Chondrocyte (in vitro differentiated cells): Measurements from ENCODE around the gene CDPF1. TPM values are rescaled to one million over a fixed set of nuclear protein-coding genes. Genes with fewer than 3 reads are reported as not detected.
A peak's percentile ranks its signal among the peaks of the same experiment; 100 is the strongest.

Source experiments
- DNase-seq: peaks from one replicate; pipeline ENCODE4 v3.0.0; 2021; ENCODE audit warnings: mixed read lengths, low spot score
- H3K27ac Mint-ChIP-seq: one replicate; pipeline ENCODE4 v1.8.0; 2021; ENCODE audit warnings: mild to moderate bottlenecking, moderate library complexity, mixed read lengths; ENCODE audit not compliant: unreplicated experiment
- H3K27me3 Mint-ChIP-seq: 2 replicates; pipeline ENCODE4 v1.8.0; 2021; ENCODE audit warnings: low read depth, mixed read lengths
- H3K36me3 Mint-ChIP-seq: 2 replicates; pipeline ENCODE4 v1.8.0; 2021; ENCODE audit warnings: low read depth, mixed read lengths
- H3K4me1 Mint-ChIP-seq: 2 replicates; pipeline ENCODE4 v1.8.0; 2021; ENCODE audit warnings: low read depth, mild to moderate bottlenecking, mixed read lengths
- H3K4me3 Mint-ChIP-seq: one replicate; pipeline ENCODE4 v1.8.0; 2021; ENCODE audit warnings: mild to moderate bottlenecking, moderate library complexity, mixed read lengths; ENCODE audit not compliant: unreplicated experiment
- H3K9me3 Mint-ChIP-seq: 2 replicates; pipeline ENCODE4 v1.8.0; 2021; ENCODE audit warnings: low read depth, mixed read lengths
- CTCF ChIP-seq: fragments of 200-600 bp; sonication (generic); IDR thresholded peaks from 2 replicates; pipeline ENCODE4 v1.5.0; 2021; ENCODE audit warnings: antibody characterized with exemption, mild to moderate bottlenecking, moderate library complexity
- total RNA-seq: library from RNA; stranded (reverse); gene quantifications from 3 replicates; pipeline ENCODE4 v1.2.1, GENCODE V29; 2021

CDPF1 gene
- total RNA-seq, 1 donor from 2014 or later: 9.9 TPM

GRCh38 chr22:46239261-46240048 lies 10.6 kb downstream of the CDPF1 start:
- Mint-ChIP-seq H3K27ac (no peak overlapping the region), H3K36me3 (peaks cover 14% of the 10 kb centered on the region), H3K9me3 (no peaks in the 10 kb centered on the region), H3K4me3 (no peak overlapping the region), H3K27me3 (no peaks in the 10 kb centered on the region), H3K4me1 (peaks cover 6% of the 10 kb centered on the region)
- no peak for TF ChIP-seq CTCF
- DNase-seq: no peak

GRCh38 chr22:46238541-46238940 lies 11.6 kb downstream of the CDPF1 start:
- Mint-ChIP-seq H3K27ac (no peak overlapping the region), H3K27me3 (no peaks in the 10 kb centered on the region)
- DNase-seq: no peak

GRCh38 chr22:46237453-46238124 lies 12.5 kb downstream of the CDPF1 start:
- peaks cover 16% of the 10 kb centered on the region for H3K4me1 Mint-ChIP-seq

More at GRCh38 chr22:46238541-46238940, 11.6 kb downstream of the CDPF1 start:
- H3K4me3 Mint-ChIP-seq: no peak overlapping the region
- H3K9me3 Mint-ChIP-seq: no peaks in the 10 kb centered on the region
- no peak for TF ChIP-seq CTCF
- peaks cover 14% of the 10 kb centered on the region for H3K36me3 Mint-ChIP-seq
- peaks cover 11% of the 10 kb centered on the region for H3K4me1 Mint-ChIP-seq

DNA sequence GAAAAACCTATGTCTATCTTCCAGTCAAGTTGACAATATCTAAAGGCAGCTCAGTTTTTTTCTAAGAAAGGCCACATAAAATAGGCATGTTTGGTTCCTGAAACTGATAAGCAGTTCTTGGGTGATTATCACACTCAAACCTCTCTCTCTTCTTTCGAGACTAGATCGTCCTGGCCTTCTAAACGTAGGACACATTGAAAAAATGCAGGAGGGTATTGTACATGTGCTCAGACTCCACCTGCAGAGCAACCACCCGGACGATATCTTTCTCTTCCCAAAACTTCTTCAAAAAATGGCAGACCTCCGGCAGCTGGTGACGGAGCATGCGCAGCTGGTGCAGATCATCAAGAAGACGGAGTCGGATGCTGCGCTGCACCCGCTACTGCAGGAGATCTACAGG lies 15.1 kb downstream of the CDPF1 start:
- Mint-ChIP-seq H3K36me3 (peaks cover 12% of the 10 kb centered on the region), H3K27me3 (no peaks in the 10 kb centered on the region), H3K9me3 (no peaks in the 10 kb centered on the region), H3K27ac (peak overlapping the region; percentile 22), H3K4me1 (peaks cover 12% of the 10 kb centered on the region), H3K4me3 (no peak overlapping the region)
- DNase-seq: no peak
- no peak for TF ChIP-seq CTCF

More at GRCh38 chr22:46237453-46238124, 12.5 kb downstream of the CDPF1 start:
- no peaks in the 10 kb centered on the region for H3K27me3 Mint-ChIP-seq
- no peak overlapping the region for H3K27ac Mint-ChIP-seq
- H3K9me3 Mint-ChIP-seq: no peaks in the 10 kb centered on the region
- TF ChIP-seq CTCF: no peak
- H3K36me3 Mint-ChIP-seq: peaks cover 14% of the 10 kb centered on the region
- no peak for DNase-seq
- no peak overlapping the region for H3K4me3 Mint-ChIP-seq

- Mint-ChIP-seq H3K27ac (peak overlapping the region; percentile 96), H3K27me3 (no peaks in the 10 kb centered on the region), H3K4me3 (peak overlapping the region; percentile 53), H3K9me3 (no peaks in the 10 kb centered on the region), H3K4me1 (peaks cover 12% of the 10 kb centered on the region), H3K36me3 (peaks cover 7% of the 10 kb centered on the region)
- DNase-seq: no peak
- no peak for TF ChIP-seq CTCF
Observed at GRCh38 chr22:46233231-46233630, 16.9 kb downstream of the CDPF1 start.
